PC-9 (cell line): ENCODE results near the gene S1PR4.

Experiments used
- CTCF ChIP-seq: fragments of 200-600 bp; sonication (generic); conservative IDR thresholded peaks from 2 replicates; pipeline ENCODE4 v1.6.1; 2017; ENCODE audit warnings: mixed run types, antibody characterized with exemption, mild to moderate bottlenecking, moderate library complexity
- EZH2 ChIP-seq: fragments of 200-600 bp; sonication (generic); IDR thresholded peaks from 2 replicates; pipeline ENCODE4 v1.8.0; 2017; ENCODE audit warnings: antibody characterized with exemption, low read depth

- TF ChIP-seq CTCF, result no peak
- TF ChIP-seq EZH2, result no peak
Measured at GRCh38 chr19:3163943-3164342, 14.6 kb upstream of the S1PR4 start.
